LHCN-M2 (cell line): ENCODE measurements around the gene SCYL1. TPM values are rescaled to one million over a fixed set of nuclear protein-coding genes. Genes with fewer than 3 reads are reported as not detected.
A peak's percentile ranks its signal among the peaks of the same experiment; 100 is the strongest.
"Not testable (repeated sequence)": the region's sequence is repeated elsewhere in the genome, so short reads cannot be mapped to it uniquely, and the experiment has no call there.

ENCODE experiments used
- DNase-seq: peaks from one replicate; pipeline ENCODE4 v3.0.0-alpha.2; 2012; ENCODE audit warnings: low read depth
- total RNA-seq: library from RNA; depleted of rRNA; stranded (reverse); fragments of >200 nt; gene quantifications from 2 replicates; pipeline ENCODE4 v1.2.3, GENCODE V29; 2014

SCYL1 gene
- total RNA-seq, 1 experiment from 2014 or later = 104 TPM

DNA sequence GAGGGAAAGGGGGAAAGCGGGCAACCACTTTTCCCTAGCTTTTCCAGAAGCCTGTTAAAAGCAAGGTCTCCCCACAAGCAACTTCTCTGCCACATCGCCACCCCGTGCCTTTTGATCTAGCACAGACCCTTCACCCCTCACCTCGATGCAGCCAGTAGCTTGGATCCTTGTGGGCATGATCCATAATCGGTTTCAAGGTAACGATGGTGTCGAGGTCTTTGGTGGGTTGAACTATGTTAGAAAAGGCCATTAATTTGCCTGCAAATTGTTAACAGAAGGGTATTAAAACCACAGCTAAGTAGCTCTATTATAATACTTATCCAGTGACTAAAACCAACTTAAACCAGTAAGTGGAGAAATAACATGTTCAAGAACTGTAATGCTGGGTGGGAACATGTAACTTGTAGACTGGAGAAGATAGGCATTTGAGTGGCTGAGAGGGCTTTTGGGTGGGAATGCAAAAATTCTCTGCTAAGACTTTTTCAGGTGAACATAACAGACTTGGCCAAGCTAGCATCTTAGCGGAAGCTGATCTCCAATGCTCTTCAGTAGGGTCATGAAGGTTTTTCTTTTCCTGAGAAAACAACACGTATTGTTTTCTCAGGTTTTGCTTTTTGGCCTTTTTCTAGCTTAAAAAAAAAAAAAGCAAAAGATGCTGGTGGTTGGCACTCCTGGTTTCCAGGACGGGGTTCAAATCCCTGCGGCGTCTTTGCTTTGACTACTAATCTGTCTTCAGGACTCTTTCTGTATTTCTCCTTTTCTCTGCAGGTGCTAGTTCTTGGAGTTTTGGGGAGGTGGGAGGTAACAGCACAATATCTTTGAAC lies 19.2 kb upstream of the SCYL1 start:
- peak; percentile 28 for DNase-seq

DNA sequence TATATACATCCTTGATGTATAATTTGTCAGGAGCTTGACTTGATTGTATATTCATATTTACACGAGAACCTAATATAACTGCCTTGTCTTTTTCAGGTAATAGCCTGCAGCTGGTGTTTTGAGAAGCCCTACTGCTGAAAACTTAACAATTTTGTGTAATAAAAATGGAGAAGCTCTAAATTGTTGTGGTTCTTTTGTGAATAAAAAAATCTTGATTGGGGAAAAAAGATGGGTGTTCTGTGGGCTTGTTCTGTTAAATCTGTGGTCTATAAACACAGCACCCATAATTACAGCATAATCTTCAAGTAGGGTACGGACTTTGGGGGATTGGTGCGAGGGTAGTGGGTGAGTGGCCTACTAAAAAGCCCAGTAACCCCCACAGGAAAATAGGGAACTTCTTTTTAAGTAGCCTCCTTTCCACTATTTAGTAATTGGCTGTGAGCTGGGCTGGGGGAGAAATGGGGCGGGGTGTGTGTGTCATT lies 18.6 kb upstream of the SCYL1 start:
- DNase-seq = peak; percentile 43

DNA sequence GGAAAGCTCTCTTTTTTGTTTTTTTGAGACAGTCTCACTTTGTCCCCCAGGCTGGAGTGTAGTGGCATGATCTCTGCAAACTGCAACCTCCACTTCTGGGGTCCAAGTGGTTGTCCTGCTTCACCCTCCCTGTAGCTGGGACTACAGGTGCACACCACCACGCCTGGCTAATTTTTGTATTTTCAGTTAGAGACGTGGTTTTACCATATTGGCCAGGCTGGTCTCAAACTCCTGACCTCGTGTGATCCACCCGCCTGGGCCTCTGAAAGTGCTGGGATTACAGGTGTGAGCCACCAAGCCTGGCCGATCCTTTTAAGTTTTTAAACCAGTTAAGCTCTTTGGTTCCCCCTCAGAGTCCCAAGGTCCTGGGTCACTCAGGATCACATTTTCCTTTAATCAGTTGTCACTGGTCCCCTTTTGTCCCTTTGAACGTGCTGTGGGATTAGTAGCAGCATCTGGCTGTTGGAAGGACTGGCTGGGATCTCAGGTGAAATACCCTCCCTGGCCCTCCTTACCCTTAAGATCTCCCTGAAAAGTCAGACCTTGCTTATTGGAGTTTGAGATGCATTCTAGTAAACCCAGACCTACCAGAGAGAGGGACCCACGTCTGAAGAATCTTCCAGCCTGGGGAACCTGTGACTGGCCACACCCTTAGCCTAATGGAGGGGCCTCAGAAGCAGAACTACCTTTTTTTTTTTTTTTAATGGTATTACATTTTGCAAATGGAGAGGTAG lies 17.9 kb upstream of the SCYL1 start:
- no peak for DNase-seq

DNA sequence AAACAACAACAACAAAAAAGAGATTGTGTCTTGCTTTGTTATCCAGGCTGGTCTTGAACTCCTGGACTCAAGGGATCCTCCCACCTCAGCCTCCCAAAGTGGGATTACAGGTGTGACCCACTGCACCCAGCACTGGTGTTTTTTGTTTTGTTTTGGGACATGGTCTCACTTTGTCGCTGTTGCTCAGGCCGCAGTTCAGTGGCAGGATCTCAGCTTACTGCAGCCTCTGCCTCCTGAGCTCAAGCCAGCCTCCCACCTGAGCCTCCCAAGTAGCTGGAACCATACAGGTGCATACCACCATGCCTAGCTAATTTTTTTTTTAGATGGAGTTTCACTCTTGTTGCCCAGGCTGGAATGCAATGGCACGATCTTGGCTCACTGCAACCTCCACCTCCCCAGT lies 12.6 kb upstream of the SCYL1 start:
- DNase-seq = not testable (repeated sequence)

DNA sequence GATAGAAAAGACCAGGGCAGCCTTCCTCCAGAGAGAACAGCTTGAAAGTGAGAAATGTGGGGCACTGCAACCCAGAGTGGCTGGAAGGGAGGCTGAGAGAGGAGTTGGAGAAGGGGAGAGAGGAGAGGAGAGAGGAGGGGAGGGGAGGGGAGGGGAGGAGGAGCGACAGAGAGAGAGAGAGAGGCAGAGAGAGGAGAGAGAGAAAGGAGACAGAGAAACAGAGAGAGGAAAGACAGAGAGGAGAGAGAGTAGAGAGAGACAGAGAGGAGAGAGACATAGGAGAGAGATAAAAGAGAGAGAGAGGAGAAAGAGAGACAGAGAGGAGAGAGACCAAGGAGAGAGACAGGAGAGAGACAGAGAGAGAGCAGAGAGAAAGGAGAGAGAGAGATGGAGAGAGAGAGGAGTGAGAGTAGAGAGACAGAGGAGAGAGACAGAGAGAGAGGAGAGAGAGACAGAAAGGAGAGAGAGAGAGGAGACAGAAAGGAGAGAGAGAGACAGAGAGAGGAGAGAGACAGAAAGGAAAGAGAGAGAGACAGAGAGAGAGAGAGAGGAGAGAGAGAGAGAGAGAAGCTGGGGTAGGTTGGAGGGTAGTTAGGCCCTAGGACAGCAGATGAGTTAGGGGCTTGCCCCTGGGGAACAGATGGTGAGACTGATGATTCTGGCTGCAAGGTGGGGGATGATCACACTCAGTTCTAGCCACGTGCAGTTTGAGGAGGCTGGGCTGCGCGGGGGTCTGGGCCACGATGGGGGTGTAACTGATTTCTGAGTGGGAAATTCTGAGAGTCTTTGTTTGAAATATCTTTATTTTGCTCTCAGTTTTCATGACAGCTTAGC lies 8.5 kb upstream of the SCYL1 start:
- no peak for DNase-seq

DNA sequence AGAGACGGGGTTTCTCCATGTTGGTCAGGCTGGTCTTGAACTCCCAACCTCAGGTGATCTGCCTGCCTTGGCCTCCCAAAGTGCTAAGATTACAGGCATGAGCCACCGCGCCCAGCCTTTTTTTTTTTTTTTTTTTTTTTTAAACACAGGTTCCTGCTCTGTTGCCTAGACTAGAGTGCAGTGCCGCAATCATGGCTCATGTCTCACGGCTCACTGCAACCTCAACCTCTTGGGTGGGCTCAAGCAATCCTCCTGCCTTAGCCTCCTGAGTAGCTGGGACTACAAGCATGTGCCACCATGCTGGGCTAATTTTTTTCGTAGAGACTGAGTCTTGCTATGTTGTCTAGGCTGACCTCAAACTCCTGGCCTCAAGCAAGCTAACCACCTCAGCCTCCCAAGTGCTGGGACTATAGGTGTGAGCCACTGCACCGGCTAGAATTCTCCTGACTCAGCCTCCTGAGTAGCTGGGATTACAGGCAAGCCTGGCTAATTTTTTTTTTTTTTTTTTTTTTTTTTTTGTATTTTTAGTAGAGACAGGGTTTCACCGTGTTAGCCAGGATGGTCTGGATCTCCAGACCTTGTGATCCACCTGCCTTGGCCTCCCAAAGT lies 5.8 kb upstream of the SCYL1 start:
- DNase-seq = not testable (repeated sequence)

DNA sequence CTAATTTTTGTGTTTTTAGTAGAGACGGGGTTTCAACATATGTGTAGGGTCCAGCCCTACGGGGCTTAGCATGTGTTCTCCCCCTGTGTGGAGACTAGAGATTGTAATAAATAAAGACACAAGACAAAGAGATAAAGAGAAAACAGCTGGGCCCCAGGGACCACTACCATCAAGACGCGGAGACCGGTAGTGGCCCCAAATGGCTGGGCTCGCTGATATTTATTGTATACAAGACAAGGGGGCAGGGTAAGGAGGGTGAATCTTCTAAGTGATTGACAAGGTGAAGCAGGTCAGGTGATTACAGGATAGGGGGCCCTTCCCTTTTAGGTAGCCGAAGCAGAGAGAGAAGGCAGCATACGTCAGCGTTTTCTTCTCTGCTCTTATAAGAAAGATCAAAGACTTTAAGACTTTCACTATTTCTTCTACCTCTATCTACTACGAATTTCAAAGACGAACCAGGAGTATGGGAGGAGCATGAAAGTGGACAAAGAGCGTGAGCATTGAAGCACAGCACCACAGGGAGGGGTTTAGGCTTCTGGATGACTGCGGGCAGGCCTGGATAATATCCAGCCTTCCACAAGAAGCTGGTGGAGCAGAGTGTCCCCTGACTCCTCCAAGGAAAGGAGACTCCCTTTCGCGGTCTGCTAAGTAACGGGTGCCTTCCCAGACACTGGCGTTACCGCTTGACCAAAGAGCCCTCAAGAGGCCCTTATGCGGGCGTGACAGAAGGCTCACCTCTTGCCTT lies 2.9 kb upstream of the SCYL1 start:
- not testable (repeated sequence) for DNase-seq

DNA sequence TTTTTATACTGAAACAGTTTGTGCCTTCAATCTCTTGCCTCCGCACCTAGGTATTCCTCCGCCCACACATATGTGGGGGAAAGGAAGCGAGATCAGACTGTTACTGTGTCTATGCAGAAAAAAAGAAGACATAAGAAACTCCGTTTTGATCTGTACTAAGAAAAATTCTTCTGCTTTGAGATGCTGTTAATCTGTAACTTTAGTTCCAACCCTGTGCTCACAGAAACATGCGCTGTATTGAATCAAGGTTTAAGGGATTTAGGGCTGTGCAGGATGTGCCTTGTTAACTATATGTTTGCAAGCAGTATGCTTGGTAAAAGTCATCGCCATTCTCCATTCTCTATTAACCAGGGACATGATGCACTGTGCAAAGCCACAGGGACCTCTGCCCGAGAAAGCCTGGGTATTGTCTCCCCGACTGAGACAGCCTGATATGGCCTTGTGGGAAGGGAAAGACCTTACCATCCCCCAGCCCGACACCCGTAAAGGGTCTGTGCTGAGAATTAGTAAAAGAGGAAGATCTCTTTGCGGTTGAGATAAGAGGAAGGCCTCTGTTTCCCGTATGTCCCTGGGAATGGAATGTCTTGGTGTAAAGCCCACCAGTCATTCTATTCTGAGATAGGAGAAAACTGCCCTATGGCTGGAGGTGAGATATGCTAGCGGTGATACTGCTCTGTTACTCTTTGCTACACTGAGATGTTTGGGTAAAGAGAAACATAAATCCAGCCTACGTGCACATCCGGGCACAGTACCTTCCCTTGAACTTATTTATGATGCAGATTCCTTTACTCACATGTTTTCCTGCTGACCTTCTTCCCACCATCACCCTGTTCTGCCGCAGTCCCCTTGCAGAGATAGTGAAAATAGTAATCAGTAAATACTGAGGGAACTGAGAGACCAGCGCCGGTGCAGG lies 1.9 kb upstream of the SCYL1 start:
- not testable (repeated sequence) for DNase-seq

DNA sequence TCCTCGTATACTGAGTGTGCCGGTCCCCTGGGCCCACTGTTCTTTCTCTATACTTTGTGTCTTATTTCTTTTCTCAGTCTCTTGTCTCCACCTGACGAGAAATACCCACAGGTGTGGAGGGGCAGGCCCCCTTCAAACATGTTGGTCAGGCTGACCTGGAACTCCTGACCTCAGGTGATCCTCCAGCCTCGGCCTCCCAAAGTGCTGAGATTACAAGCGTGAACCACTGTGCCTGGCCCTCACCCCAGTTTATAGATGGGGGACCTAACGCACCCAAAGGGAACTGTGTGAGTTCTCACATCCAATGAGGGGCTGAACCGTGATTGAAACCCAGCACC lies 1.3 kb upstream of the SCYL1 start:
- DNase-seq = not testable (repeated sequence)

DNA sequence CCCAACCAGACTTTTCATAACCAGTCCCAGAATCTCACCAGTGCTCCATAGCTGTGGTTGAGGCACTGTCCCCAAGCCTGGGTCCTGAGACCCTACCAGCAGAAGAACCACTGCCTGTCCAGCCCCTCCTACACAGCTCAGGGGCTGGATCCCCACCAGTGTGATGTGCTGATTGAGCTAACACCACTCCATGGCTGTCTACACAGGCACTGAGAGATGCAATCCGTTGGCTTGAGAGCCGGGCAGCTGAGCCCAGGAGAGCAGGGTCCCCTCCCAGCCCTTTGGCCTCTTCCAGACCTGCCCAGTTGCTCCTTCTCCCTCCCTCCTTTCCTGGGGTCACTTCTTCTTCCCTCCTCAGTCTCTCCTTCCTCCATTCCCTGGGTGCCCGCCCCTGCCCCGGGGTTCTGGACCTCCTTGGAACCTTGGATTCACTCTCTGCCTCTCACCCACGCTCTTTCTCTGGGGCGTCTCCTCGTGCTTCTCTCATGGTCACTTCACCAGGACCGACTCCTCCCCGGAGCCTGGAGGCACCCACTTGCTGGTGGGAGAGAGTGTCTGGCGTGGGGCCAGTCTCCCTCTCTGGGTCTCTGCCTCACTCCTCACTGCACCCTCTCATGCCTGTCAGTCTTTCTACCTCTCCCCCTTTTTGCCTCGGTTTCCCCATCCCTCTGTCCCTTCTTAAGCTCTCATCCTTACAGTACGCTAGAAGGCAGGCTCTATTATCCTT lies 706 bp upstream of the SCYL1 start:
- DNase-seq = no peak

DNA sequence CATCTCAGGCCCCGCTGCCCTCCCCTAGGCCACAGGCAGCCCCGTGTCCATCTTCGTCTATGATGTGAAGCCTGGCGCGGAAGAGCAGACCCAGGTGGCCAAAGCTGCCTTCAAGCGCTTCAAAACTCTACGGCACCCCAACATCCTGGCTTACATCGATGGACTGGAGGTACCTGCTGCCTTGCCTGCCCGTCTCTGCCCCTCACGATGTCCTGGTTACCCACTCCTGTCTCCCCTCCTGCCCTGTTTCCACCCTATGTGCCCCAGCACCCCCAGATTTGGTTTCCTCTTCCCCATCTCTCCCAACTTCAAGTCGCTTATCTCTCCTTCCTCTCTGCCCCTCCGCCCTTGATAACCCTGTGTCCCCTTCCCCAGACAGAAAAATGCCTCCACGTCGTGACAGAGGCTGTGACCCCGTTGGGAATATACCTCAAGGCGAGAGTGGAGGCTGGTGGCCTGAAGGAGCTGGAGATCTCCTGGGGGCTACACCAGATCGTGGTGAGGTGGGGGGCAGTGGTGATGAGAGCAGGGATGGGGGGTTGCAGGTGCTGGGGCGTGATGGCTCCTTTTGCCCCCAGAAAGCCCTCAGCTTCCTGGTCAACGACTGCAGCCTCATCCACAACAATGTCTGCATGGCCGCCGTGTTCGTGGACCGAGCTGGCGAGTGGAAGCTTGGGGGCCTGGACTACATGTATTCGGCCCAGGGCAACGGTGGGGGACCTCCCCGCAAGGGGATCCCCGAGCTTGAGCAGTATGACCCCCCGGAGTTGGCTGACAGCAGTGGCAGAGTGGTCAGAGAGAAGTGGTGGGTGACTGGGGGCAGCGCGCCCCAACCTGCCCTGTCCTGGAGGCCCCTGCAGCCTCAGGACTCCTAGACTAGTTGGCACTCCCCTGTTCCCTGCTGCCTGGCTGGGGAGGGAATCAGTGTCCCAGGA lies 930 bp downstream of the SCYL1 start:
- DNase-seq = no peak

DNA sequence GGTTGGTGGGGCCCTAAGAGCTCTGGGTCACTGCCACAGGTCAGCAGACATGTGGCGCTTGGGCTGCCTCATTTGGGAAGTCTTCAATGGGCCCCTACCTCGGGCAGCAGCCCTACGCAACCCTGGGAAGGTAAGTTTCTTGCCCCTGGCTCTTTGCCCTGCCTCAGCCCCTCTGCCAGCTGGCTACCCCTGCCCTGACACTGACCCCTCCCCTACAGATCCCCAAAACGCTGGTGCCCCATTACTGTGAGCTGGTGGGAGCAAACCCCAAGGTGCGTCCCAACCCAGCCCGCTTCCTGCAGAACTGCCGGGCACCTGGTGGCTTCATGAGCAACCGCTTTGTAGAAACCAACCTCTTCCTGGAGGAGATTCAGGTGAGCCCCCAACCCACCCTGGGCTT lies 1.9 kb downstream of the SCYL1 start:
- DNase-seq = no peak

DNA sequence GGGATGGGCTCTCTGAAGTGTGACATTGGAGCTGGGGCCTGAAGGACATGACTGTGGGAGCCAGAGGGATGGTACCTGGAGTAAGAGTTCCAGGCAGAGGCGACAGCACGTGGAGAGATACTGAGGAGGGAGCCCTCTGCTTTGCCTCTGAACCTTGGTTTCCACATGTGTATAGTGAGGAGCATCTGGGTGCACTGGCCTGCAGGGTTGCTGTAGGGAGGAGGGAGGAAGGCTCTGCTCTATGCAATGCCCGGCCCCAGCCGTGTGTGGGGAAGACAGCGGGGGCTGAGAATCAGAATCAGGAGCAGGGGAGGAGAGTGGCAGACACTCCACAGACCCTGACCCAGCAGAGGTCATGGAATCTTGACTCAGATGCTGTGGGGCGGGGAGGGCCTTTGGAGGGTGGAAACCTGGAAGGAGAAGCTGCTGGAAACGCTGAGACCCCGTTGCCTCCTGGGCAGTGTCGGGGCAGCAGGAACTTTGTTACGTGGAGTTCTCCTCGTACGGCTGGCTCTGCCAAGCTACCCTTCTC lies 4.0 kb downstream of the SCYL1 start:
- no peak for DNase-seq

DNA sequence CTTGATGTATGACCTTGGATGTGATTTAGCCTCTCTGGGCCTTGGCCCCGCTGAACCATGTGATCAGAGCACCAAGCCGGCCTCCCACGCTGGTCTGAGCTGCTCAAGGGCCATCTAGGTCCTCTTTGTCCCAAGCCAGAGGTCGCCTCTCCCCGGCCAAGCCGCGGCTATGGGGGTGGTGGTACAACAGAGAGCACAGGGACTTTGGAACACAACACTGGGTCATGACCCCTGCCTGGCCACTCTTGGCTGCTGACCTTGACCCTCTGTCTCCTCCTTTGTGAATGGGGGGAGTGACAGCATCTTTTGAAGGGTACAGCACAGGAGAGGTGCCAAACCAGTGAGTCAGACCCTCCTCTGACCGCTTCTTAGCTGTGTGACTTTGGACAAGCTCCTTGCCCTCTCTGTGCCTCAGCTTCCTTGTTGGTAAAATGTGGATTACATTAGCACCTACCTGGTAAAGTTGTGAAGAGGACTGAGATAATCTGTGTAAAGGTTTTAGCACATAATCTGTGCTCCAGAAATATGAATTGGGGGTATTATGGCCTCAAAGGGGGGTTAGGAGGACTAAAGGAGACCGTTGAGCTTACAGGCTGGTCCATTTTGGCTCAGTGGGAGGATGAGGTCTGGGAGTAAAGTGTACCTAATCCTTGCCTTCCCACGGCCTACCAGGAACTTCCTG lies 4.7 kb downstream of the SCYL1 start:
- DNase-seq = no peak

DNA sequence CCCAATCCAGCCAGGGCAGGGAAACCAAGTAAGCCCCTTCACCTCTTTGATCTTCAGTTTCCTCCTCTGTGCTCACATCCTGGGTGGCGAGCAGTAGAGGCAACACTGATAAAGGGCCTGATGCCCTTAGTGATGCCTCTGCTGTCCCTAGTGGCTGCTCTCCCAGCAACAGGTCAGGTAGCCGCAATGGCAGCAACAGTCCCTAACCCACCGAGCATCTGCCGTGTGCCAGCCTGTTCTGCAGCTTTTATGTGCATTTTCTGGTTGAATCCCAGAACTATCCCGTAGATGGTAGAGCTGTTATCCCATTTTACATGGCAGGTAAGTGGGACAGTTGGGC lies 5.2 kb downstream of the SCYL1 start:
- no peak for DNase-seq

DNA sequence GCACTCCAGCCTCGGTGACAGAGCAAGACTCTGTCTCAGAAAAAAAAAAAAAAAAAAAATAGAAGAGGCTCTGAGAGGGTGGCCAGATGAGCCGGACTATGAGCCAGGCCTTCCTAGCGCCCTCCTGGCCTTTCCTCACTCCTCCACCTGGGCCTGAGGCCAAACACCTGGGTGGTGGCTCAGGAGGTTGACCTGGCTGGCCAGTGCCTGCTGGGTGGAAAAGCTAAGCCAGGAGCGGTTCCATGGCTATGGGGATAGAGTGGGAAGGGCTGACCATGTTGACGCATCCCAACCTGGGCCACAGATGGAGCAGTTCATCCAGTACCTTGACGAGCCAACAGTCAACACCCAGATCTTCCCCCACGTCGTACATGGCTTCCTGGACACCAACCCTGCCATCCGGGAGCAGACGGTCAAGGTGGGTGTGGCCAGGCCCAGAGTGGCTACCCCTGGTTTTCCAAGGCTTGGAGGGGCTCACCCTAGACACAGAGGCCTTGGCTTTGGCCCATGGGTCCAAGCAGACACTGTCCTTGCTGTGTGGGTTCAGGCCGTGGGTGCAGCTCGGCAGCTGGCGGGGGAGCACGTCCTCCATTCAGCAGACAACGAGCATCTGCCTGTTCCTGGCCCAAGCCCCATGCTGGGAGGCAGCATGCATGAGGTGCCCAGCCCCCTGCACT lies 7.6 kb downstream of the SCYL1 start:
- no peak for DNase-seq

DNA sequence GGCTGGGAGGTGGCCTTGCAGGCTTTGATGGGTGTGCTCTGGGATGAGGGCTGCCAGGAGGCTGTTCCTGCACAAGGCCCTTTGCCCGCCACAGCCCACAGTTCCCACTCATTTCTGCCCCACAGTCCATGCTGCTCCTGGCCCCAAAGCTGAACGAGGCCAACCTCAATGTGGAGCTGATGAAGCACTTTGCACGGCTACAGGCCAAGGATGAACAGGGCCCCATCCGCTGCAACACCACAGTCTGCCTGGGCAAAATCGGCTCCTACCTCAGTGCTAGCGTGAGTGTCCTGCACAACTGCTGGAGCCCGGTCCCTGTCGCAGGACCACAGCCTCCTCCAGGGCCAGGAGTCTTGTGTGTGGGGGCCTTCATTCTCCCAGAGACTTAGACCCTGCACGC lies 10.2 kb downstream of the SCYL1 start:
- DNase-seq = no peak
